Rectal smooth muscle tissue (tissue), 1 donor: ENCODE measurements around the gene PLXNA3.
"Not testable (repeated sequence)": the region's sequence is repeated elsewhere in the genome, so short reads cannot be mapped to it uniquely, and the experiment has no call there.

Source experiments
- H3K27ac ChIP-seq: one replicate; pipeline ENCODE4 v1.7.0; 2013; ENCODE audit warnings: low read depth, low read length, inconsistent platforms
- H3K27me3 ChIP-seq: one replicate; pipeline ENCODE4 v1.7.0; 2013; ENCODE audit warnings: low read length; ENCODE audit not compliant: control insufficient read depth, insufficient read depth
- H3K36me3 ChIP-seq: one replicate; pipeline ENCODE4 v1.7.0; 2013; ENCODE audit warnings: low read length; ENCODE audit not compliant: control insufficient read depth, insufficient read depth
- H3K4me1 ChIP-seq: one replicate; pipeline ENCODE4 v1.7.0; 2013; ENCODE audit warnings: low read length; ENCODE audit not compliant: control insufficient read depth, insufficient read depth
- H3K4me3 ChIP-seq: one replicate; pipeline ENCODE4 v1.7.0; 2013; ENCODE audit warnings: low read length
- H3K9ac ChIP-seq: one replicate; pipeline ENCODE4 v1.7.0; 2013; ENCODE audit warnings: low read length

Gene PLXNA3

DNA sequence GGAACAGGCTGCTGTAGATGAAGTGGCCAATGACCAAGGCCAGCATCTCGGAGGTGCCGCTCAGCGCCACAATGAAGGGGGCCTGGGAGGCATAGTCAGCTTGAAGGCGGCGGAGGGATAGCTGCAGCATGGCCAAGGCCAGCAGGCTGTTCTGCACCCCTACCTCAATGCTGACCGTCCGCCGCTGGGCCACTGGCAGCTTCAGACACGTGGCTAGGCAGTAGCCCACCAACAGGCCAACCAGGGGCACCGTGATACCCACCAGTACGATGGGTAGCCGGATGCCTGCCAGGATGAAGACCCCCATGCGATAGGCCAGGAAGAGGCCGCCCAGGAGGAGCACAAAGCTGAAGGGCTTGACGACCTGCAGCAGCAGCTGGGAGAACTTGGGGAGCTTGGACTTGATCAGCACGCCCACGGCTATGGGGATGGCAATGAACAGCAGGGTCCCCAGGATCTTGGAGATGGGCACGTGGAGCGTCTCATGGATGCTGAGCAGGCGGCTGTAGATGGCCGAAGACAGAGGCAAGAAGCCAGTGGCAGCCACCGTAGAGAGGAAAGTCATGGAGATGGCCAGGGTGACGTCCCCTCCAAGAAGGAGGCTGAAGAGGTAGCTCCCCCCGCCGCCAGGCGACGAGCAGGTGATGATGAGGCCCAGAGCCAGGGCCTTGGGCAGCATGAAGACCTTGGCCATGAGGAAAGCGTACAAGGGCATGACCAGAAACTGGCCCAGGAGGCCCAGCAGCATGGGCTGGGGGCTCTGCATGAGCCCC lies 29.6 kb downstream of the PLXNA3 start:
- Histone ChIP-seq H3K9ac (no peak overlapping the region), H3K4me1 (peaks cover 3% of the 10 kb centered on the region), H3K4me3 (no peak overlapping the region), H3K36me3 (no peaks in the 10 kb centered on the region), H3K27ac (no peak overlapping the region), H3K27me3 (peaks cover 2% of the 10 kb centered on the region)

DNA sequence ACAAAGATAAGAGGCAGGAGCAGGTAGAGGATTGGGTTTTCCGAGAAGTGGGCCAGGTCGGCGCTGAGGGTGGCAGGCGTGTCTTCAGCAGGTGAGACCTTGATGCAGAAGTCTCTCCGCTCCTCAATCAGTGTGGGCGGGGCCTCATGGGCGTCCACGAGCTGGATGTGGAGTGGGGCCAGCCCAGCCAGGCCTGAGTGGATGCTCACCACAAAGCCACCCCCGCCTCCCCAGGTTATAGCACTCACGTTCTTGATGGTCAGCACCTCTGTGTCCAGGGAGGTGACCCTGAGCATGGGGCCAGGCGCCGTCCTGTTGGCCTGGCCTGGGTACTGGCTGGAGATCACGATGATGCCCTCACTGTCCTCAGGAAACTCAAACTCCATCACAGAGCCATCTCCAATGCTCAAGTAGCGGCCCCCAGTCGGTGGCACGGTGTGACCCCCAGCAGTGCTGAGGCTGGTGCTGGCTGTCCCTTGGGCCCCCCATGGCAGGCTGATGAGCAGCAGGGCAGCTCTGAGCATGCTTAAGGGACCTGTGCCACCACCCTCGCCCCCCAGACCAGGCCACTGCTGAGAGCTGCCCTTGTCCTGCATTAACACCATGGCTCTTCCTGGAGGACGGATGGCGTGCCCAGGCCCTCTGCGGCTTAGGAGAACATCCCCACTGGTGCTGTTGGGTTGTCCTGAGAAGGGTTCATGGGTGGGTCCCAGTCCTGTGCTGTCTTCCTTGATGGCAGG lies 30.4 kb downstream of the PLXNA3 start:
- H3K4me3 ChIP-seq: no peak overlapping the region
- no peak overlapping the region for H3K27ac ChIP-seq

DNA sequence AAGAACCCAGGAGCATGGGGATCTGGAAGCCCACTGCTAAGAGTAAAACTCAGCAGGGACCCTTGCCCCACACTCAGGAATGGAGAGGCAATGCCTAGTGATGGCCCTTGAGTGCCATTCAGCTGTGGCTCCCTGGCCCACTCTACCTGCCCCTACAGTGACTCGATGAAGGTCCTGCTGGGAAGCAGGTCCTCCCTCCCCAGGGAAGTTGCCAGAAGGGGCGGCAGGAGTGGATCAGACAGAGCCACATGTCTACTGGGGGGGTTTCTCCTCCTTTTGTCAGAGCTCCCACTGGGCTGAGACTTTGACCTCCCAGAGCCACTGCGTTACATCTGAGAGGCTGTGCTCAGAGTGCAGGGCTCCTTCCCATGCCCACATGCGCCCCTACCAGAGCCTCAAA lies 31.1 kb downstream of the PLXNA3 start:
- Histone ChIP-seq H3K4me1 (peaks cover 3% of the 10 kb centered on the region), H3K4me3 (peak overlapping the region; percentile 79), H3K27me3 (no peaks in the 10 kb centered on the region), H3K27ac (peak overlapping the region; percentile 85), H3K9ac (no peak overlapping the region), H3K36me3 (no peaks in the 10 kb centered on the region)

More for the DNA sequence above, 30.4 kb downstream of the PLXNA3 start:
- H3K4me1 ChIP-seq: peaks cover 3% of the 10 kb centered on the region
- H3K27me3 ChIP-seq: no peaks in the 10 kb centered on the region
- H3K9ac ChIP-seq: no peak overlapping the region
- H3K36me3 ChIP-seq: no peaks in the 10 kb centered on the region

DNA sequence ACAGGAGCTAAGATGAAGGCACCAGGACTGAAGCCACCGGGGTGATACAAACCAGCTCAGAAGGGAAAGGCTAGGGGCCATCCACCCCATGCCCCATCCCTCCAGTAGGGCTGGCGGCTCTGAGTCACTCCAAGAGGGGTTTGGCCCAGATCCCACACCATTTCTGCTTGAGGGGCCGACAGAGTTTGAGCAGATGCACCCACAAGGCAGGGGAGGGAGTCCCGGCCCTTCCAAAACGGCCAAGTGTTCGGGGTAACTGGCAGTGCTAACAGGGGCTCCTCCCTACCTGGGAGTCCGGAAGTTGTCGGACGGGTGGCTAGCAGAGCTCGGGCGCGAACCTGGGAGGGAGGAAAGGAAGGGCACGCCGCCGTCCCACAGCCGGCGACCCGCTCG lies 31.9 kb downstream of the PLXNA3 start:
- Histone ChIP-seq H3K27me3 (no peaks in the 10 kb centered on the region), H3K4me3 (peak overlapping the region; percentile 79), H3K9ac (peak overlapping the region; percentile 59), H3K27ac (peak overlapping the region; percentile 85), H3K4me1 (peaks cover 3% of the 10 kb centered on the region), H3K36me3 (no peaks in the 10 kb centered on the region)

DNA sequence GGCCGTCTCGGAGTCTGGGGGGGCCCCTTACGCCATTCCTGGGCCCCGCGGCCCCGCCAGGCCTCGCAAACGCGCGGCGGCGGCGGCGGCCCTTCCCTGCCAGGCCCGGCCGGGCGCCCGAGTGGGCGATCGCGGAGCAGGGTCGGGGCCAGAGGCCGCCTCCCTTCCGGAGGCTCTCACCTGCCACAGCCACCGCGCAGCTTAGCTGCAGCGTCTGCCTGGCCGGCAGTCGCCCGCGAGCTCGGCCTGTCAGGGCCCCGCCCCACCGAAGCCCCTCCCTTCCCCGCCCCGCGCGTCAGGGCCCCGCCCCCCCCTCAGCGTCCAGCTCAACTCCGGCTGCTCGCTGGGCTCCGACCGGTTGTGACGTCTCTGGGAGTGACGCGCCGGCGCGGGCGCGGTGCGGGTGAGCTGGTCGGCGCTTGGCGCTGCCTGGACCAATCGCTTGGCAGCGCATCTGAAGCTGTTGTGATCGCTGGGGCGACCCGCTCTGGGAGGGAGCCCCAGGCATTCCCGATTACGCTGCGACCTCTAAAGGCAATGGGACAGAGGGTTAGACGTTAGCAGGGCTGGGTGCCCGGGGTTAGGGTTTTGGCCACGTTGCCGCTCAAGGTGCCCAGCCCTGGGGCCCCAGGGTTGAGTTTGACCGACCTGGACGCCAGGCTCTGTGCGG lies 32.5 kb downstream of the PLXNA3 start, which contains the start of gene SLC10A3:
SLC10A3 (minus strand) TSS at position 216 of the 670 bp plus-strand sequence. CDS start 1,689 bp downstream, outside the sequence.
- H3K27me3 ChIP-seq: no peaks in the 10 kb centered on the region
- no peaks in the 10 kb centered on the region for H3K36me3 ChIP-seq
- H3K27ac ChIP-seq: peak within 1 kb of the TSS; percentile 92
- H3K4me3 ChIP-seq: peak within 1 kb of the TSS; percentile 79
- peak within 1 kb of the TSS; percentile 77 for H3K9ac ChIP-seq
- no peaks in the 10 kb centered on the region for H3K4me1 ChIP-seq

DNA sequence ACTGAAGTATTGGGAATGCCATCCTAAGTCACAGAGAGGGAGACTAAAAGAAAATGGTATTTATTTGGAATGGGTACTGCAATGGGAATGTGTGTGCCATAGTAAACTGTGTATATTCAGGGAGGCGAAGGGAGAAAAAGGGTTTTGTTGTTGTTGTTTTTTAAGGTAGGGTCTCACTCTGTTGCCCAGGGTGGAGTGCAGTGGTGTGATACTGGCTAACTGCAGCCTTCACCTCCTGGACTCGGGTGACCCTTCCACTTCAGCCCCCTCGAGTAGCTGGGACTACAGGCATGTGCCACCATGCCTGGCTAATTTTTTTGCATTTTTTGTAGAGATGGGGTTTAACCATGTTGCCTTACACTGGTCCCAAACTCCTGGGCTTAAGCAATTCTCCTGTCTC lies 36.6 kb downstream of the PLXNA3 start:
- no peaks in the 10 kb centered on the region for H3K27me3 ChIP-seq
- no peak overlapping the region for H3K9ac ChIP-seq
- no peak overlapping the region for H3K27ac ChIP-seq
- H3K36me3 ChIP-seq: no peaks in the 10 kb centered on the region
- no peak overlapping the region for H3K4me3 ChIP-seq
- no peaks in the 10 kb centered on the region for H3K4me1 ChIP-seq

DNA sequence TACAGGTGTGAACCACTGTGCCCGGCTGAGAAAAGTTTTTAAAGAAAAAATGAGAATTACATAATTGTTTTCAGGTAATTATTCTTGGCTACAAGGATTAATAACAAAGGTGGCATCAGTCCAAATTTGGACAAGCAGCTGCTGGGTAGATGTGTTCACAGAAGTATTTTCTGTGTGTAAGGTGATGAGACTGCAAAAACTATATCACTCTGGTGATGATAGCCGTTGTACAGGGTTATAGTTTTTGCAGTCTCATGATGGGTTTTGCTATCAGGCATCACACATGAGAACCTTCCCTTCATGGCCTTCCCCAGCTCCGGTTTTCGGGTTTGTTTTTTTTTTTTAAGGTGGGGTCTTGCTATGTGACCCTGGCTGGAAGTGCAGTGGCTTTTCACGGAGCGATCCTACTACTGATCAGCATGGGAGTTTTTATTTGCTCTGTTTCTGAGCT lies 37.4 kb downstream of the PLXNA3 start:
- no peaks in the 10 kb centered on the region for H3K36me3 ChIP-seq
- H3K4me1 ChIP-seq: no peaks in the 10 kb centered on the region
- H3K27ac ChIP-seq: no peak overlapping the region
- no peak overlapping the region for H3K4me3 ChIP-seq
- H3K27me3 ChIP-seq: no peaks in the 10 kb centered on the region
- H3K9ac ChIP-seq: no peak overlapping the region

DNA sequence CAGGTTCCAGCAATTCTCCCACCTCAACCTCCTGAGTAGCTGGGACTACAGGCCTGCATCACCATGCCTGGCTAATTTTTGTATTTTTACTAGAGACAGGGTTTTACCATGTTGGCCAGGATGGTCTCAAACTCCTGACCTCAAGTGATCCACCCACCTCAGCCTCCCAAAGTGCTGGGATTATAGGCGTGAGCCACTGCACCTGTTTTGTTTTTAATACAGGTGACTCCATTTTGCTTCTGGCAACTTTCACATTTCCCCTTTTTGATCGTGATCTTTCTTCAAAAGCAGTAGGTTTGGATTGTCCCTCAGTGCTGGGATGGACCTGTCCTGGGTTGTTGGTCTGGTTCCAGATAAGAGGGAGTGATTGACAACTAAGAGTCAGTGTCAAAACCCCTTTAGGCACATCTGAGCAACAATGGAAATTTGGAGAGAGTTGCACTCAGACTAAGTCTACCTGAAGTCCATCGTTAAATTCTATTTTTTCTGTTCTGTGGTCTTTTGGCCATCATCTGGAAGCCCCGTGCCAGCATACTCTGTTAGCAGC lies 38.6 kb downstream of the PLXNA3 start:
- H3K27me3 ChIP-seq, H3K4me1 ChIP-seq, H3K27ac ChIP-seq, H3K4me3 ChIP-seq, H3K36me3 ChIP-seq, H3K9ac ChIP-seq: not testable (repeated sequence)

DNA sequence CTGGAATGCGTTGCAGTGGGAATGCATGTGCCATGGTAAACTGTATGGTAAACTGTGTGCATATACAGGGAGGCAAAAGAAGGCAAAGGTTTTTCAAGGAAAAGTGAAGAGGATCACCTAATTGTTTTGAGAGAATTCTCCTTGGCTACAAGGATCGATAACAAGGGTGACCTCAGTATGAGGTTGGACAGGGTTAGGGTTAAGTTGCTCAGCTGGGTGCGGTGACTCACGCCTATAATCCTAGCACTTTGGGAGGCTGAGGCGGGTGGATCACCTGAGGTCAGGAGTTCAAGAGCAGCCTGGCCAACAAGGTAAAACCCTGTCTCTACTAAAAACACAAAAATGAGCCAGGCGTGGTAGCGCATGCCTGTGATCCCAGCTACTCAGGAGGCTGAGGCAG lies 43.3 kb downstream of the PLXNA3 start:
- H3K36me3 ChIP-seq, H3K9ac ChIP-seq, H3K4me1 ChIP-seq, H3K27ac ChIP-seq, H3K27me3 ChIP-seq, H3K4me3 ChIP-seq: not testable (repeated sequence)

DNA sequence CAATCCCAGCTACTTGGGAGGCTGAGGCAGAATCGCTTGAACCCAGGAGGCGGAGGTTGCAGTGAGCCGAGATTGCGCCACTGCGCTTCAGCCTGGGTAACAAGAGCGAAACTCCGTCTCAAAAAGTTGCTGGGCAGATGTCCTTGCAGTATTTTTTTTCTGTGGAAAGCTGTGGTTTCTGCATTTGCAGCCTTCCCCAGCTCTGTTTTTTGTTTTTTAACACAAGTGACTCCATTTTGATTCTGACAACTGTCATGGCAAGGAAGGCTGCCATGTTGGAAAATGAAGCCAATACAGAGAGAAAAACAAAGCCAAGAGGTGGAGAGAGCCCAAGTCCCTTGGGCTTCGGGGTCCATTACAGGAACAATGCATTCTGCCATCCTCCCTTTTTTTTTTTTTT lies 44.0 kb downstream of the PLXNA3 start:
- H3K27ac ChIP-seq: no peak overlapping the region
- H3K9ac ChIP-seq: no peak overlapping the region
- H3K36me3 ChIP-seq: no peaks in the 10 kb centered on the region
- no peak overlapping the region for H3K4me3 ChIP-seq
- no peaks in the 10 kb centered on the region for H3K27me3 ChIP-seq
- H3K4me1 ChIP-seq: no peaks in the 10 kb centered on the region

DNA sequence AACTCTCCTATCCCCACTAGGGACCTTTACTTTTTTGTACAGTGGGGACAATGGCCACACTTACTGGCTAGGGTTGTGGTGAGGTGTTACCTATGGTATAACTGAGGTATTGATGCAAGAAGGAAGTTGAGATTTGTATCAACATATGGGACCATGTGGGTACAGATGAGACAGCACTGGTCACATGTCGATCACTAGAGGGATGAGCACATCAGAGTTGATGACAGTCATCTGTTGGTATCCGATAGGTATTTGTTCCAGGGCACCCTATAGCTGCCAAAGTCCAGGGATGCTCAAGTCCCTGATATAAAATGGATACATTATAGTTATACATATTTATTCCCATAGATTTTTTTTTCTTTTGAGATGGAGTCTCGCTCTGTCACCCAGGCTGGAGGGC lies 44.9 kb downstream of the PLXNA3 start:
- Histone ChIP-seq H3K4me3 (no peak overlapping the region), H3K36me3 (no peaks in the 10 kb centered on the region), H3K27ac (no peak overlapping the region), H3K27me3 (no peaks in the 10 kb centered on the region), H3K9ac (no peak overlapping the region), H3K4me1 (no peaks in the 10 kb centered on the region)

DNA sequence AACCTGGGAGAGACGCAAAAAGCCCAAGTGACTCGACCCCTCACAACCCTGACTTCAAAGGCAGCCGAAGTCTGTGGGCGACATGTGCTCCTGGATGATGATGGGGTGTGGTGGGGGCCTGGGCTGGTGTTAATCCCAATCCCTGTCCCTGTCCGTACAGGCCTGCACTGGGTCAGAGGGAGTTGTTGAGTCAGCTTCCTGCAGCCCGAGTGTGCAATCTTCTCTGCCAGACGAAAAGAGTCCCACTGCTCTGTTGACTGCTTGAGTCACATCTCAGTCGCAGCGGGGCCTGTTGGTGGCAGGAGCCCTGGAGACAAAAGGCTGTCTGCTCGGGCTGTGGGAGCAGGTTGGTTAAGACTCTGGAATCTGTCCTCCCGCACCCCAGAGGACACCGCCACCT lies 47.7 kb downstream of the PLXNA3 start:
- Histone ChIP-seq H3K27ac (no peak overlapping the region), H3K4me3 (no peak overlapping the region), H3K4me1 (no peaks in the 10 kb centered on the region), H3K27me3 (no peaks in the 10 kb centered on the region), H3K36me3 (no peaks in the 10 kb centered on the region), H3K9ac (no peak overlapping the region)
